Measurements from ENCODE around the gene PXK.

DNA sequence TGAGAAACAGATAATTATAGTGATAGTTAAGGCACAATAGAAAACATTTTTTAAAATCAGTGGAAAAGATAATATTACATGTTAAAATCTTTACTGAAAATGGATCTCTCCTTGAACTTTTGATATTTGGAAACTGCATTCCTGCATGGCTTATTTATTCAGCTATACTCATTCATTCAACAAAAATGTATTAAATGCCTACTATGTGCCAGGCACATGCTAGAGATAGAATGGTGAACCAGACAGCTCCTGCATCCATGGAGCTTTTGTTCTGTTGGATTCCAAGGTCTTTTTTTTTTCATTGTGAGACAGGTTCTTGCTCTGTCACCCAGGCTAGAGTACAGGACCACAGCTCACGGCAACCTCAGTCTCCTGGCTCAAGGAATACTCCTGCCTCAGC is 4.5 kb downstream of the PXK start:
- TF ChIP-seq CTCF (IDR thresholded peaks at IDR 0.05) (no peak), POLR2A (IDR thresholded peaks at IDR 0.05) (no peak)
